HepG2 (cell line): Measurements from ENCODE around the gene ONECUT1. TPM values are rescaled to one million over a fixed set of nuclear protein-coding genes. Genes with fewer than 3 reads are reported as not detected.

ENCODE experiments used
- ATAC-seq: fragments of 200-7000 bp; cut with Tn5 transposase; 3 replicates; pipeline ENCODE4 v1.9.1; 2020; ENCODE audit warnings: mild to moderate bottlenecking, moderate library complexity
- BruUV-seq: library from RNA; stranded (reverse); fragments of 400-500 nt; replicated peaks from 2 replicates; lab custom pipeline; 2021; lab: Mats Ljungman, UMichigan
- CTCF ChIA-PET: fragments of 300-600 bp; formaldehyde crosslinking; extraction: SDS; loops from one replicate; lab custom pipeline; 2021; ENCODE audit warnings: low total read pairs, inconsistent platforms, low intra/inter-chr PET ratio; lab: Yijun Ruan, JAX
- POLR2A ChIA-PET: fragments of 350-600 bp; sonication (Branson Sonifier 250); formaldehyde crosslinking; loops from one replicate; lab custom pipeline; 2020; ENCODE audit warnings: antibody characterized with exemption, inconsistent platforms; lab: Yijun Ruan, JAX
- DNase-seq: peaks from one replicate; pipeline ENCODE4 v3.0.0-alpha.2; 2015; ENCODE audit warnings: low spot score
- FAIRE-seq: peaks from 3 replicates; lab custom pipeline; 2011; peaks lifted over from hg19 to GRCh38; lab: Jason Lieb, UNC
- H2AFZ ChIP-seq: one replicate; pipeline ENCODE4 v1.6.1; 2011; ENCODE audit warnings: low read length, inconsistent platforms
- H3K27ac ChIP-seq: fragments of 300-600 bp; 3 replicates; pipeline ENCODE4 v1.8.0; 2011; ENCODE audit warnings: mixed run types, mild to moderate bottlenecking, mixed read lengths, low read length, inconsistent platforms; ENCODE audit not compliant: insufficient read depth; ENCODE audit errors: extremely low read length
- H3K27me3 ChIP-seq, 2 experiments: fragments of 200-600 bp in 1 of 2; 2 replicates in 1 of 2; 3 replicates in 1 of 2; pipeline versions ENCODE4 v1.6.0 to v1.8.0; 2011; ENCODE audit warnings: low read length in 2 of 2, mild to moderate bottlenecking in 2 of 2, moderate library complexity in 2 of 2, inconsistent platforms in 1 of 2; ENCODE audit not compliant: insufficient read depth in 2 of 2, control insufficient read depth in 1 of 2
- H3K36me3 ChIP-seq, 2 experiments: fragments of 200-600 bp in 1 of 2; replicated peaks in 1 of 2; 2 replicates in 1 of 2; 3 replicates in 1 of 2; pipeline versions ENCODE4 v1.5.1 to v1.8.0; 2011; ENCODE audit warnings: low read length in 2 of 2, inconsistent platforms in 1 of 2; ENCODE audit not compliant: insufficient read depth in 2 of 2, control insufficient read depth in 1 of 2
- H3K4me1 ChIP-seq: 2 replicates; pipeline ENCODE4 v1.5.1; 2012; ENCODE audit warnings: low read length, inconsistent platforms; ENCODE audit not compliant: insufficient read depth
- H3K4me2 ChIP-seq: 2 replicates; pipeline ENCODE4 v1.6.0; 2011; ENCODE audit warnings: low read depth, low read length, inconsistent platforms
- H3K4me3 ChIP-seq, 3 experiments: fragments of 200-600 bp in 1 of 3; sonication (generic), shearing (Covaris generic) in 1 of 3; replicated peaks in 1 of 3; 2 replicates each; pipeline ENCODE4 v1.5.1; 2011 to 2016; ENCODE audit warnings: low read length in 3 of 3, inconsistent platforms in 2 of 3, low read depth in 2 of 3, mild to moderate bottlenecking in 2 of 3, control low read depth in 1 of 3, mixed read lengths in 1 of 3; ENCODE audit not compliant: insufficient read depth in 1 of 3
- H3K79me2 ChIP-seq: one replicate; pipeline ENCODE4 v1.6.1; 2011; ENCODE audit warnings: low read length, inconsistent platforms; ENCODE audit not compliant: insufficient read depth
- H3K9ac ChIP-seq: 2 replicates; pipeline ENCODE4 v1.6.0; 2011; ENCODE audit warnings: mild to moderate bottlenecking, low read depth, low read length, inconsistent platforms; ENCODE audit not compliant: insufficient read depth
- H3K9me3 ChIP-seq: 2 replicates; pipeline ENCODE4 v1.5.1; 2012; ENCODE audit warnings: mild to moderate bottlenecking, low read length
- H4K20me1 ChIP-seq: 2 replicates; pipeline ENCODE4 v1.6.0; 2011; ENCODE audit warnings: inconsistent platforms, mild to moderate bottlenecking, low read length, moderate library complexity; ENCODE audit not compliant: insufficient read depth
- DNMT1 ChIP-seq: sonication (generic); formaldehyde crosslinking; IDR thresholded peaks from 2 replicates; pipeline ENCODE4 v1.5.1; 2020; ENCODE audit warnings: mild to moderate bottlenecking, missing genetic modification reagents
- KDM5A ChIP-seq: fragments of 200-600 bp; sonication (generic); IDR thresholded peaks from 2 replicates; pipeline ENCODE4 v1.7.0; 2018; ENCODE audit warnings: antibody characterized with exemption, mild to moderate bottlenecking, low read length, borderline replicate concordance
- MEIS1 ChIP-seq: sonication (generic); formaldehyde crosslinking; IDR thresholded peaks from 2 replicates; pipeline ENCODE4 v1.9.0; 2021; ENCODE audit warnings: mild to moderate bottlenecking, missing genetic modification reagents, moderate library complexity, borderline replicate concordance
- NONO ChIP-seq, 2 experiments: fragments of 450-650 bp in 1 of 2; sonication (generic) in 1 of 2; formaldehyde crosslinking in 1 of 2; IDR thresholded peaks in 1 of 2; conservative IDR thresholded peaks in 1 of 2; 2 replicates each; pipeline versions ENCODE4 v1.6.1 to v1.8.0; 2017 to 2022; ENCODE audit warnings: mild to moderate bottlenecking in 1 of 2, missing genetic modification reagents in 1 of 2, moderate library complexity in 1 of 2
- PLRG1 ChIP-seq: fragments of 450-650 bp; conservative IDR thresholded peaks from 2 replicates; pipeline ENCODE4 v1.6.1; 2016
- POGZ ChIP-seq: sonication (generic); formaldehyde crosslinking; IDR thresholded peaks from 2 replicates; pipeline ENCODE4 v1.4.0; 2020; ENCODE audit warnings: mild to moderate bottlenecking, missing genetic modification reagents
- THAP8 ChIP-seq: sonication (generic); formaldehyde crosslinking; IDR thresholded peaks from 2 replicates; pipeline ENCODE4 v1.5.1; 2020; ENCODE audit warnings: missing genetic modification reagents, mild to moderate bottlenecking, borderline replicate concordance
- YY1 ChIP-seq: IDR thresholded peaks from 2 replicates; pipeline ENCODE4 v1.6.1; 2011; ENCODE audit warnings: low read length, low read depth, moderate library complexity, mild to moderate bottlenecking; ENCODE audit not compliant: insufficient read depth, insufficient replicate concordance
- ZBTB43 ChIP-seq: sonication (generic); formaldehyde crosslinking; conservative IDR thresholded peaks from 2 replicates; pipeline ENCODE4 v1.4.0; 2020; ENCODE audit warnings: missing genetic modification reagents
- ZNF704 ChIP-seq: sonication (generic); formaldehyde crosslinking; IDR thresholded peaks from 2 replicates; pipeline ENCODE4 v1.8.1; 2023; ENCODE audit warnings: mild to moderate bottlenecking, inconsistent platforms, moderate library complexity, missing genetic modification reagents, borderline replicate concordance
- ZSCAN20 ChIP-seq: sonication (generic); formaldehyde crosslinking; IDR thresholded peaks from 2 replicates; pipeline ENCODE4 v1.4.0; 2020; ENCODE audit warnings: missing genetic modification reagents, mild to moderate bottlenecking, borderline replicate concordance
- ZSCAN21 ChIP-seq: sonication (generic); formaldehyde crosslinking; IDR thresholded peaks from 2 replicates; pipeline ENCODE4 v1.8.0; 2022; ENCODE audit warnings: mild to moderate bottlenecking, missing genetic modification reagents, moderate library complexity, borderline replicate concordance
- WGBS: methylation state at CpG from one replicate; pipeline ENCODE4 v1.1.6; 2017; ENCODE audit warnings: low lambda C conversion rate; 5-methylcytosine and 5-hydroxymethylcytosine counted together
- in situ Hi-C: cut with HindIII; loops from 2 replicates; pipeline ENCODE4 v1.10.0; 2017; ENCODE audit warnings: low pct_unique_long_range_greater_than_20kb; ENCODE audit not compliant: extremely low pct_ligation_motif_present
- intact Hi-C: fragments of 100-400 bp; cut with micrococcal nuclease; formaldehyde crosslinking; loops from one replicate; pipeline ENCODE4 v1.10.0; 2022; ENCODE audit not compliant: unreplicated experiment
- polyA plus RNA-seq, 8 experiments: library from polyadenylated mRNA; depleted of rRNA in 3 of 8; stranded (reverse) in 7 of 8; unstranded in 1 of 8; fragments of >200 nt; fragmentation: Illumina TruSeq in 4 of 8; extraction: Trizol in 4 of 8; gene quantifications; 2 replicates each; pipeline versions ENCODE4 v1.2.1 to v1.2.3, GENCODE V29; 2011 to 2016; ENCODE audit warnings: low read depth in 4 of 8, missing spikeins in 1 of 8, mixed read lengths in 1 of 8; ENCODE audit not compliant: insufficient read depth in 1 of 8
- total RNA-seq, 5 experiments: library from RNA; depleted of rRNA; stranded (reverse); fragments of >200 nt; fragmentation: Illumina TruSeq; extraction: Trizol; gene quantifications; 2 replicates each; pipeline ENCODE4 v1.2.3, GENCODE V29; 2016; ENCODE audit warnings: low read depth in 1 of 5

Gene ONECUT1
- total and polyA plus RNA-seq, 2 of the 13 experiments (the other 11 are each of a cell fraction or from before 2014, with no cell fraction given) = 3.5 to 9.1 TPM

- no peak for TF ChIP-seq KDM5A
- TF ChIP-seq YY1 = no peak
- TF ChIP-seq PLRG1 = no peak
- no peak for TF ChIP-seq ZSCAN21
Measured at GRCh38 chr15:52805351-52806283, 15.5 kb upstream of the ONECUT1 start (continued).

GRCh38 chr15:52804526-52805081 lies 14.5 kb upstream of the ONECUT1 start:
- ATAC-seq = no peak
- H3K9me3 ChIP-seq = no peaks in the 10 kb centered on the region
- H4K20me1 ChIP-seq = no peaks in the 10 kb centered on the region
- peaks cover 37% of the 10 kb centered on the region for H3K4me1 ChIP-seq
- DNase-seq = no peak
- peaks cover 5 to 44% of the 10 kb centered on the region in 2 experiments; a peak in 4 of 5 replicates for H3K27me3 ChIP-seq
- POLR2A ChIA-PET = no interaction called here
- H3K27ac ChIP-seq = no peak overlapping the region
- CTCF ChIA-PET = no interaction called here
- 67% methylated on average over 25 of the region's 25 CpGs for WGBS
- in situ Hi-C loops (no loop called here), intact Hi-C loops (no loop called here)
- no peak overlapping the region for H3K9ac ChIP-seq
- no peaks in the 10 kb centered on the region for H3K79me2 ChIP-seq
- H3K4me2 ChIP-seq = peak overlapping the region; percentile 6; the same call in 1 of the 2 replicates
- H2AFZ ChIP-seq = no peak overlapping the region
- no TSS peak for BruUV-seq
- H3K36me3 ChIP-seq = no peaks in the 10 kb centered on the region
- FAIRE-seq = no peak
- H3K4me3 ChIP-seq = no peak overlapping the region
- TF ChIP-seq MEIS1 = no peak
- no peak for TF ChIP-seq DNMT1 (CRISPR knock-in tag)
- TF ChIP-seq ZBTB43 (CRISPR knock-in tag) = no peak
- TF ChIP-seq THAP8 = no peak
- TF ChIP-seq NONO (IDR thresholded peaks at IDR 0.05) = no peak
- no peak for TF ChIP-seq NONO (CRISPR knock-in tag; conservative IDR thresholded peaks at IDR 0.05)
- TF ChIP-seq ZNF704 (CRISPR knock-in tag) = no peak
- no peak for TF ChIP-seq POGZ (CRISPR knock-in tag)
- no peak for TF ChIP-seq ZSCAN20
